Coronary artery (tissue), 2 donors: ENCODE data around the gene KCNA10.
"Not testable (repeated sequence)": the region's sequence is repeated elsewhere in the genome, so short reads cannot be mapped to it uniquely, and the experiment has no call there.

ENCODE experiments used
- DNase-seq: peaks from one replicate; pipeline ENCODE4 v3.0.0-alpha.2; 2017; ENCODE audit warnings: low spot score
- H3K27ac ChIP-seq, 2 donors: fragments of 200-600 bp; sonication (generic); one replicate each; pipeline ENCODE4 v1.5.1; 2016 to 2019
- H3K4me3 ChIP-seq: fragments of 200-600 bp; sonication (generic); 2 replicates; pipeline ENCODE4 v1.5.1; 2016; ENCODE audit warnings: mild to moderate bottlenecking, moderate library complexity
- CTCF ChIP-seq: fragments of 200-600 bp; sonication (generic); IDR thresholded peaks from one replicate; pipeline ENCODE4 v1.5.1; 2019; ENCODE audit warnings: antibody characterized with exemption

The KCNA10 gene

GRCh38 chr1:110523011-110523410 lies 4.0 kb upstream of the KCNA10 start:
- Histone ChIP-seq H3K4me3 (no peak overlapping the region), H3K27ac (no peak overlapping the region)
- TF ChIP-seq CTCF: no peak
- no peak for DNase-seq

GRCh38 chr1:110522560-110522959 lies 3.6 kb upstream of the KCNA10 start:
- no peak overlapping the region for H3K4me3 ChIP-seq
- no peak for TF ChIP-seq CTCF
- H3K27ac ChIP-seq: no peak overlapping the region
- DNase-seq: no peak

GRCh38 chr1:110520827-110521226 lies 1.9 kb upstream of the KCNA10 start:
- Histone ChIP-seq H3K27ac (no peak overlapping the region), H3K4me3 (no peak overlapping the region)
- no peak for TF ChIP-seq CTCF
- DNase-seq: no peak

- TF ChIP-seq CTCF: no peak
- Histone ChIP-seq H3K27ac (no peak overlapping the region), H3K4me3 (no peak overlapping the region)
- no peak for DNase-seq
Measured at GRCh38 chr1:110515891-110516290, 3.1 kb downstream of the KCNA10 start.

GRCh38 chr1:110515041-110515440 lies 3.9 kb downstream of the KCNA10 start:
- no peak for TF ChIP-seq CTCF
- no peak overlapping the region for H3K4me3 ChIP-seq
- DNase-seq: no peak
- H3K27ac ChIP-seq: no peak overlapping the region

- no peak for DNase-seq
- TF ChIP-seq CTCF: no peak
- no peak overlapping the region for H3K27ac ChIP-seq
- no peak overlapping the region for H3K4me3 ChIP-seq
Measured at GRCh38 chr1:110513511-110513910, 5.5 kb downstream of the KCNA10 start.

GRCh38 chr1:110511436-110511835 lies 7.5 kb downstream of the KCNA10 start:
- no peak overlapping the region for H3K4me3 ChIP-seq
- no peak overlapping the region for H3K27ac ChIP-seq
- TF ChIP-seq CTCF: no peak
- no peak for DNase-seq

GRCh38 chr1:110510921-110511320 lies 8.1 kb downstream of the KCNA10 start:
- DNase-seq, H3K27ac ChIP-seq, H3K4me3 ChIP-seq: not testable (repeated sequence)
